Testis (tissue), 3 donors: Measurements from ENCODE around the gene LARP1B. TPM values are rescaled to one million over a fixed set of nuclear protein-coding genes. Genes with fewer than 3 reads are reported as not detected.
"Not testable (repeated sequence)": the region's sequence is repeated elsewhere in the genome, so short reads cannot be mapped to it uniquely, and the experiment has no call there.

Source experiments
- DNase-seq: peaks from one replicate; pipeline ENCODE4 v3.0.0-alpha.2; 2019
- H3K27ac ChIP-seq, 2 donors: fragments of 200-600 bp; sonication (generic); one replicate each; pipeline ENCODE4 v1.5.1; 2019
- H3K27me3 ChIP-seq: fragments of 200-600 bp; sonication (generic); one replicate; pipeline ENCODE4 v1.5.1; 2019
- H3K36me3 ChIP-seq: fragments of 200-600 bp; sonication (generic); one replicate; pipeline ENCODE4 v1.5.1; 2017; ENCODE audit warnings: low read depth; ENCODE audit errors: missing control alignments
- H3K4me1 ChIP-seq: fragments of 200-600 bp; sonication (generic); one replicate; pipeline ENCODE4 v1.5.1; 2019
- H3K4me3 ChIP-seq, 2 donors: fragments of 200-600 bp; sonication (generic); one replicate each; pipeline ENCODE4 v1.5.1; 2017 to 2019
- H3K9me3 ChIP-seq: fragments of 200-600 bp; sonication (generic); one replicate; pipeline ENCODE4 v1.5.1; 2017
- POLR2A ChIP-seq: fragments of 450-650 bp; IDR thresholded peaks from one replicate; pipeline ENCODE4 v1.6.1; 2017; ENCODE audit warnings: antibody characterized with exemption, mild to moderate bottlenecking, moderate library complexity
- WGBS, 2 donors: methylation state at CpG; one replicate each; pipeline ENCODE4 v1.1.5; 2018; 5-methylcytosine and 5-hydroxymethylcytosine counted together
- intact Hi-C: fragments of 100-400 bp; cut with DNase I; formaldehyde crosslinking; loops from one replicate; pipeline ENCODE4 v1.15.1; 2023; ENCODE audit warnings: low total_unique reads
- polyA plus RNA-seq: library from polyadenylated mRNA; stranded (reverse); fragments of 350-450 nt; fragmentation: Illumina TruSeq; extraction: RNeasy Lipid Tissue Mini Kit (QIAGEN cat#74804); gene quantifications from one replicate; pipeline ENCODE4 v1.2.3, GENCODE V29; 2014; ENCODE audit warnings: low read depth, low replicate concordance; ENCODE audit not compliant: insufficient read depth
- total RNA-seq, 2 donors: library from RNA; depleted of rRNA; stranded (reverse); fragments of >200 nt; gene quantifications; one replicate each; pipeline ENCODE4 v1.2.3, GENCODE V29; 2016
- TF ChIP-seq, protein P1 (sequence below), 3 experiments: fragments of 450-650 bp in 2 of 3; fragments of 200-600 bp in 1 of 3; sonication (generic) in 1 of 3; IDR thresholded peaks; one replicate each; pipeline ENCODE4 v1.5.1; 2016 to 2019; ENCODE audit warnings: antibody characterized with exemption in 3 of 3, mild to moderate bottlenecking in 2 of 3, moderate library complexity in 1 of 3

LARP1B gene
- total and polyA plus RNA-seq, 3 donors from 2014 or later, result 54.5 to 97.5 (median 86.1) TPM

DNA sequence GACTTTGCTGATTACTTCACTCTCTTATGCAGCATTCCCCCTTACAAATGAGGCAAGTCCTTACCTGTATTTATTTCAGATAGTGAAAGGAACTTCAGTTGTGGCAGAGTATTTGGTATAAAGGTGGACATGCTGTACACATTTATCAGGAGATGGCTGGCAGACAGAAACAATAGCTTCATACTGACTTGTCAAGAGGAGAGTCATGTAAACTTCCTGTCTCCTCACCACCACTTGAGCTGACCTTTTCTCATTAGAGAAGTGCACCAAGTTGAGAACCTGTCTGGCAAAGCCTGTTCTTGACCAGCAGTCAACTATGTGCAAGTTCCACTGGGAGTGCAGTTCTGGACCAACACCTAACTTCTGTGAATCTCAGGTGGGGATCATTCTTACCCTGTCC lies 80.8 kb downstream of the LARP1B start:
- DNase-seq, result no peak
- TF ChIP-seq, protein P1, sequence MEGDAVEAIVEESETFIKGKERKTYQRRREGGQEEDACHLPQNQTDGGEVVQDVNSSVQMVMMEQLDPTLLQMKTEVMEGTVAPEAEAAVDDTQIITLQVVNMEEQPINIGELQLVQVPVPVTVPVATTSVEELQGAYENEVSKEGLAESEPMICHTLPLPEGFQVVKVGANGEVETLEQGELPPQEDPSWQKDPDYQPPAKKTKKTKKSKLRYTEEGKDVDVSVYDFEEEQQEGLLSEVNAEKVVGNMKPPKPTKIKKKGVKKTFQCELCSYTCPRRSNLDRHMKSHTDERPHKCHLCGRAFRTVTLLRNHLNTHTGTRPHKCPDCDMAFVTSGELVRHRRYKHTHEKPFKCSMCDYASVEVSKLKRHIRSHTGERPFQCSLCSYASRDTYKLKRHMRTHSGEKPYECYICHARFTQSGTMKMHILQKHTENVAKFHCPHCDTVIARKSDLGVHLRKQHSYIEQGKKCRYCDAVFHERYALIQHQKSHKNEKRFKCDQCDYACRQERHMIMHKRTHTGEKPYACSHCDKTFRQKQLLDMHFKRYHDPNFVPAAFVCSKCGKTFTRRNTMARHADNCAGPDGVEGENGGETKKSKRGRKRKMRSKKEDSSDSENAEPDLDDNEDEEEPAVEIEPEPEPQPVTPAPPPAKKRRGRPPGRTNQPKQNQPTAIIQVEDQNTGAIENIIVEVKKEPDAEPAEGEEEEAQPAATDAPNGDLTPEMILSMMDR (IDR thresholded peaks at IDR 0.05), result no peak
- TF ChIP-seq POLR2A, result no peak

DNA sequence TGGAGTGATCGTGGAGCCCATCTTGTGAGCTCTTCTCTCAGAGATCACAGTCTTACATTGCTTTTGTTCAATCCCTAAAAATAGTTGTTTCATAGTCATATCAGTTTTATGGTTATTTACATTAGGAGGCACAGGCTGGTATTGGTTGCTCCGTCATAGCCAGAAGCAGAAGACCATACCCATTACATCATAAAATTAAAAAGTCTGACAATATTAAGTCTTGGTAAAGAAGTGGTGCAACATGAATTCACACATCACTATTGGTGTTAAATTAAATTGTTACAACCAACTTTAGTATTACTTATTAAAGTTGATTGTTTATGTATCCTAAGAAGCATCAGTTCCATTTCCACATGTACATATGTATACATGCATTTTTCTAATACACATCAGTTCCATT lies 84.6 kb downstream of the LARP1B start:
- H3K27me3 ChIP-seq, result no peaks in the 10 kb centered on the region
- H3K27ac ChIP-seq, result no peak overlapping the region
- H3K4me1 ChIP-seq, result no peaks in the 10 kb centered on the region
- no peak for DNase-seq
- no peak overlapping the region for H3K4me3 ChIP-seq
- no peaks in the 10 kb centered on the region for H3K9me3 ChIP-seq
- TF ChIP-seq POLR2A, result no peak
- TF ChIP-seq, protein P1 (IDR thresholded peaks at IDR 0.05), result no peak
- intact Hi-C loops, result no loop called here
- no peaks in the 10 kb centered on the region for H3K36me3 ChIP-seq
- whole genome bisulfite sequencing, 2 donors, result 95 to 98% methylated on average over 2 of the region's 2 CpGs

More for the DNA sequence above, 80.8 kb downstream of the LARP1B start:
- H3K4me1 ChIP-seq, result no peaks in the 10 kb centered on the region
- intact Hi-C loops, result no loop called here
- H3K9me3 ChIP-seq, result no peaks in the 10 kb centered on the region
- H3K36me3 ChIP-seq, result no peaks in the 10 kb centered on the region
- H3K4me3 ChIP-seq, result no peak overlapping the region
- H3K27ac ChIP-seq, result no peak overlapping the region
- no peaks in the 10 kb centered on the region for H3K27me3 ChIP-seq

DNA sequence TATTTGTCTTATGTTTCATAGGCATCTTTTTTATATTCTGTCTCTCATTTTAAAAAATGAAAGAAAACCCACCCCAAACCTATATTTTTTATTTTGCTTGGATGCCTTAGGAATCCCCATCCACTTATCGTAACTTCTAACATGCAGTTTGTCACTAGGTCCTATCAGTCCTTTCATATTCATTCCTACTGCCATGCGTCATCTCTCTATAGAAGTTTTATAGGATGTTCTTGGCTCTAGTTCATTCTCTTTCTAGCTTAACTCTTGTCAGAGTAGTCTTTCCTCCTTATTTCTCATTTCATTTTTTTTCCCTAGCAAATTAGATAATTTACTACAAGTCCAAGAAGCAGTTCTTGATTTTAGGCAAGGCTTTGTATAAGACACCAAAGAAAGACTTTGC lies 92.7 kb downstream of the LARP1B start:
- Histone ChIP-seq H3K4me1 (no peaks in the 10 kb centered on the region), H3K9me3 (no peaks in the 10 kb centered on the region), H3K36me3 (no peaks in the 10 kb centered on the region), H3K27ac (no peak overlapping the region), H3K4me3 (no peak overlapping the region), H3K27me3 (no peaks in the 10 kb centered on the region)
- intact Hi-C loops, result no loop called here
- 88 to 90% methylated on average over 2 of the region's 2 CpGs for WGBS, 2 donors
- DNase-seq, result no peak
- TF ChIP-seq, protein P1 (IDR thresholded peaks at IDR 0.05), result no peak
- TF ChIP-seq POLR2A, result no peak

DNA sequence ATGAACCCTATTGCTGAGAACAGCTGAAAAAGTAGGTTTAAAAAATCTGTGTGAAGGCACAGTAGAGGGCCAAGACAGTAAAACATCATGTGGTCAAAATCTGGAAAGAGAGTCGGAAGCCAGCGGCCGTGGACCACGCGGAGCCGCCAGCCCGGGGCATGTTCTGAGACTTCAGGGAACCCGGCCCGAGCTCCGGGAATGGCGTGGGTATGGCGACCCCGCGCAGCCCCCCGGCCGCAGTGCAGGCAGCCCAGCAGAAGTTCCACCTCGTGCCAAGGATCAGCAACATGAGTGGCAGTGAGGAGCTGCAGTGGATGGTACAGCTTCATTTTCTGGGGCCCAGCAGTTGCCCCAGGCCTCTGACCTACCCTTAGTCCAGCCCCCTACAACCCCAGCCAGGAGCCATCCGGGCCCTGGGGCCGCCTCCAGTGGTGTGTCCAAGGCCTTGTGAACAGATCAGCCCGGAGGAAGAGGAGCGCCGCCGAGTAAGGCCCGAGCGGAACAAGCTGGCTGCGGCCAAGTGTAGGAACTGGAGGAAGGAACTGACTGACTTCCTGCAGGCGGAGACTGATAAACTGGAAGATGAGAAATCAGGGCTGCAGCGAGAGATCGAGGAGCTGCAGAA lies 94.2 kb downstream of the LARP1B start:
- WGBS, 2 donors, result 51 to 87% methylated on average over 26 to 29 of the region's 29 CpGs
- intact Hi-C loops, result no loop called here
- no peak for TF ChIP-seq POLR2A
- TF ChIP-seq, protein P1 (IDR thresholded peaks at IDR 0.05), result no peak

DNA sequence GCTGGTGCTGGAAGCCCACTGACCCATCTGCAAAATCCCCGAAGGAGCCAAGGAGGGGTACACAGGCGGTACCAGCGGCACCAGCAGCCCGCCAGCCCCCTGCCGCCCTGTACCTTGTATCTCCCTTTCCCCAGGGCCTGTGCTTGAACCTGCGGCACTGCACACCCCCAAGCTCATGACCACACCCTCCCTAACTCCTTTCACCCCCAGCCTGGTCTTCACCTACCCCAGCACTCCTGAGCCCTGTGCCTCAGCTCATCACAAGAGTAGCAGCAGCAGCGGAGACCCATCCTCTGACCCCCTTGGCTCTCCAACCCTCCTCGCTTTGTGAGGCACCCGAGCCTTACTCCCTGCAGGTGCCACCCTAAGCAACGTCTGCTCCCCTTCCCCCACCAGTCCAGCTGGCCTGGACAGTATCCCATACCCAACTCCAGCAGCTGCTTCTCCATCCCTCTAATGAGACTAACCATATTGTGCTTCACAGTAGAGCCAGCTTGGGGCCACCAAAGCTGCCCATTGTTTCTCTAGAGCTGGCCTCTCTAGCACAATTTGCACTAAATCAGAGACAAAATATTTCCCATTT lies 94.9 kb downstream of the LARP1B start:
- Histone ChIP-seq H3K27me3 (no peaks in the 10 kb centered on the region), H3K4me1 (no peaks in the 10 kb centered on the region), H3K27ac (no peak overlapping the region), H3K36me3 (no peaks in the 10 kb centered on the region), H3K4me3 (no peak overlapping the region), H3K9me3 (no peaks in the 10 kb centered on the region)
- WGBS, 2 donors, result 69 to 80% methylated on average over 10 of the region's 10 CpGs
- TF ChIP-seq POLR2A, result no peak
- TF ChIP-seq, protein P1 (IDR thresholded peaks at IDR 0.05), result no peak
- no peak for DNase-seq
- intact Hi-C loops, result no loop called here

More for the DNA sequence above, 94.2 kb downstream of the LARP1B start:
- no peak for DNase-seq
- no peaks in the 10 kb centered on the region for H3K9me3 ChIP-seq
- H3K36me3 ChIP-seq, result no peaks in the 10 kb centered on the region
- no peak overlapping the region for H3K4me3 ChIP-seq
- H3K27ac ChIP-seq, result no peak overlapping the region
- no peaks in the 10 kb centered on the region for H3K27me3 ChIP-seq
- no peaks in the 10 kb centered on the region for H3K4me1 ChIP-seq

DNA sequence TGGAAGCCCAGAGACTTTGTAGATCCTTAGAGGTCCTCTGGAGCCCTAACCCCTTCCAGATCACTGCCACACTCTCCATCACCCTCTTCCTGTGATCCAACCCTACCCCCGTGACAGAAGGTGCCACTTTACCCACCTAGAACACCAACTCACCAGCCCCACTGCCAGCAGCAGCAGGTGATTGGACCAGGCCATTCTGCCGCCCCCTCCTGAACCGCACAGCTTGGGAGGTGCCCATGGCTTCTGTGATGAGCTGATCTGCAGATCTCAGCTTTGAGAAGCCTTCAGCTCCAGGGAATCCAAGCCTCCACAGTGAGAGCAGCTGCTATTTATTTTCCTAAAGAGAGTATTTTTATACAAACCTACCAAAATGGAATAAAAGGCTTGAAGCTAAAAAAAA lies 95.4 kb downstream of the LARP1B start:
- H3K36me3 ChIP-seq, H3K4me3 ChIP-seq, H3K9me3 ChIP-seq, H3K27ac ChIP-seq, H3K27me3 ChIP-seq, DNase-seq, H3K4me1 ChIP-seq, intact Hi-C loops: not testable (repeated sequence)
- 58 to 77% methylated on average over 2 to 3 of the region's 3 CpGs for WGBS, 2 donors
